ENCODE results near the gene ADGRB3. TPM values are rescaled to one million over a fixed set of nuclear protein-coding genes. Genes with fewer than 3 reads are reported as not detected.

Gene ADGRB3
- total and polyA plus RNA-seq, 4 donors: 26.9 to 99.7 (median 60.2) TPM

DNA sequence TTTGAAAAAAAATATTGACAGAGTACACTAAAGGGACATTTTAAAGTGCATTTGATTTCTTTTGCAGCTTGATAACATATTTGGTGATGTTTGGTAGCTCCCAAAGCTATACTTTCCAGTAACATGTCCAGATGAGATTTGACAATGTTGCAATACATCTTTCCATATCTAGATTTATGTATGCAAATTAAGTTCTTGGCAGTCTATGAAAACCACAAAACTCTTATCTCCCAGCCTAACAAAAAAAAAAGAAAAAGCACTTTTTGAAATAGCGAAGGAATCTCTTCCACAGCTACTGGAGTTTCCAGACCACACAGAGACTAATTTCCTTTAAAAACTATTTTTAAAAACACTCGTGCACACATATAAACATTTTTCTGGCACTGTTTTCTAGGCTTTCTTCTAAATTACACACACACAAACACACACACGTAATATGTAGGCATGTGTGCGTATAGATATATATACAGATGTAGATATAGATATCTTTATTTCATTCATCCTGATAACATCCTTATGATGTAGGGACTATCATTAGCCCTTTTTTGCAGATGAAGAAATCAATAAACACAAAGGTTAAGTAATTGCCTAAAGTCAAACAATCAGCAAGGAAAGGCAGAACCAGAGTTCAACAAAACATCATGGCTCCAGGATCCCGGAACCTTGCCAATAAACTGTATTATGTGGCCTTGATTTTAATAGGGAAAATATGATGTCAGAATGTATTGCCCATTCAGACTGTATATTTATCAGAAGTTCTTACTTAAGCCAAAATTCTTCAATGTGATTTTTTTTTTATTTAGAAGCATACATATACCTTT is 93.3 kb downstream of the ADGRB3 start:
- peak in 2 of 6 donors; percentile 43 to 48 for DNase-seq (ENCODE audit: low read depth in 4 of 6, low spot score in 6 of 6)
- Histone ChIP-seq H3K27ac (ENCODE audit: low read depth, low read length) (no peak overlapping the region), H3K36me3 (ENCODE audit: control insufficient read depth, insufficient read depth, low read length) (no peaks in the 10 kb centered on the region), H3K4me3 (ENCODE audit: low read depth, low read length) (no peak overlapping the region), H3K9me3 (ENCODE audit: control insufficient read depth, insufficient read depth, low read length) (no peaks in the 10 kb centered on the region), H3K4me1 (ENCODE audit: control insufficient read depth, insufficient read depth, low read length) (no peaks in the 10 kb centered on the region), H3K27me3 (ENCODE audit: control insufficient read depth, insufficient read depth, low read length) (no peaks in the 10 kb centered on the region)
- WGBS (ENCODE audit: insufficient coverage): no CpG with 5 or more reads among the region's 5 CpGs

DNA sequence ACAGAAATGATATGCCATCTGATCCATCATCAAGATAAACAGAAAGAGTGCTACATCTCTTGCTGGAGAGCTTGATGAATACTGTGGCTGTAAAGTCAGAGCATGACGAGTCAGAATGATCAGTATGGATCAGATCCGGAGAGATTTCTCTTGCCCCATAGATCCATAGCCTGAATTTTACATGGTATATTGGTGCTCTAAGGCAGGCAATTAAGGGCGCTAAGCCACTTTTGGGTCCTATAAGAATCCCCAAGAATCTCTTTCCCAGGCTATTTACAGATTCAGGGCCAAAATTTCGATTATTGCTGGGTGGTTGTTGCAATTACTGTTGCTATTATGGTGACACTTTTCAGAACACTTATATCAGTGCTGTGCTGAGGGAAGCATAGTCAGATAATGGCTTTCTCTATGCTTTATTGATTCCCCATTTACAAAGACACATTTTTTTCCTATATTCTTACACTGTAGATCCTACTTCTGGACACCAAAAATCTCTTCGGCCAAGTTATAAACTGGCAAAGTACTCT is 94.4 kb downstream of the ADGRB3 start:
- Histone ChIP-seq H3K4me3 (ENCODE audit: low read depth, low read length) (no peak overlapping the region), H3K27ac (ENCODE audit: low read depth, low read length) (no peak overlapping the region), H3K9me3 (ENCODE audit: control insufficient read depth, insufficient read depth, low read length) (no peaks in the 10 kb centered on the region), H3K27me3 (ENCODE audit: control insufficient read depth, insufficient read depth, low read length) (no peaks in the 10 kb centered on the region), H3K4me1 (ENCODE audit: control insufficient read depth, insufficient read depth, low read length) (no peaks in the 10 kb centered on the region), H3K36me3 (ENCODE audit: control insufficient read depth, insufficient read depth, low read length) (no peaks in the 10 kb centered on the region)
- DNase-seq (ENCODE audit: low read depth in 4 of 6, low spot score in 6 of 6): no peak
- WGBS (ENCODE audit: insufficient coverage): no CpG with 5 or more reads among the region's 5 CpGs

DNA sequence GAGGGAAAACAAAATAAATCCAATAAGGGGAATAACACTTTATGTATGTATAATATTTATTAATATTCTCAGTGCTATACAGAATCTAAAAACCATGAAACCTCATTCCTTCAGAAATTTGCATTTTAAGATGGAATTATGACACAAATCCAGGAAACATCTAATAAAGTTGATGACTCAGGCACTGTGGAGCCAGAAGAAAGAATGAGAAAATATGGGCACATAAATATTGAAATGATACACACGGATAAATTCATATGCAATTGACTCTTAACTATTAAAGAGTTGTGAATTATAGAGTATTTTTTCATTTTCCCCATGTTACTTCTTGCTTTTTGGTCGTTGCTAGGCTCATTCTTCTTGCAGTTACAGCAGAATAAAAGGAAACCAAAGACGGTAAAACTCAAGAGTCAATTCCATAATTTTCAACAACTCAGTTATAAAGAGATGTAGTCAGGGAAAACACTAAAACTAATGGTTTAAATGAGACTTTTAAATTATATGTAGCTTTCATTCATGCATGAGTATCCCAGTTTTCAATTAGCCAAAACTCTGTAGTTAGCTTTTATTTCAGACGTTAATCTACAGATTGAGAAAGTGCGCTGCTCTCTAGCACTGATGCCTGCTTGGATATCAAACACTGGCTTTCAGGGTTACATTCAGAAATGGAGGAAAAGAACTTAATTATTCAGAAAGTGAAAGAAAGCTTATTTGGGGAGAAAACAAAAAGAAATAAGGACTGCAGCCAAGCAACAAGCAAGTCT is 95.4 kb downstream of the ADGRB3 start:
- WGBS (ENCODE audit: insufficient coverage): 10% methylated on average over 2 of the region's 5 CpGs
- Histone ChIP-seq H3K4me3 (ENCODE audit: low read depth, low read length) (peak overlapping the region; percentile 4), H3K36me3 (ENCODE audit: control insufficient read depth, insufficient read depth, low read length) (no peaks in the 10 kb centered on the region), H3K27me3 (ENCODE audit: control insufficient read depth, insufficient read depth, low read length) (no peaks in the 10 kb centered on the region), H3K9me3 (ENCODE audit: control insufficient read depth, insufficient read depth, low read length) (no peaks in the 10 kb centered on the region), H3K27ac (ENCODE audit: low read depth, low read length) (peak overlapping the region; percentile 19), H3K4me1 (ENCODE audit: control insufficient read depth, insufficient read depth, low read length) (no peaks in the 10 kb centered on the region)
- DNase-seq (ENCODE audit: low read depth in 4 of 6, low spot score in 6 of 6): peak in 1 of 6 donors; percentile 66

DNA sequence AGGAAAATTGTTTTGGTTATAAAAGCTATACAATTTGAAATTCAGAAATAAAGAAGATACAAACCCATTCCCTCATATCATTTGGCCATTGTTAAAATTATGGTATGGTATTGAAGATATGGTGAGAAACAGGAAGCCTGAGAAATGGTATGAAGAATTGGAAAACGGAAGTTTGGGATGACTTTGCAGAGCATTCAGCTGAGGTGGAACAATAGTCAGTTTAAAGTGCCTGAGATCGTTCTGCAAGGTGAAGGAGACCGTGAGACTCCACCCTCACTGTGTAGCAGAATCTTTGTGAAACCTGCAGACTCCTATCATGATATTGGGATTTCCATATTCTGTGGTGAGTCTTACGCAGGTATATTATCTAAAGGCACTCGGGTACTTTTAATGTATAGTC is 97.3 kb downstream of the ADGRB3 start:
- DNase-seq (ENCODE audit: low read depth in 4 of 6, low spot score in 6 of 6): no peak
- Histone ChIP-seq H3K9me3 (ENCODE audit: control insufficient read depth, insufficient read depth, low read length) (no peaks in the 10 kb centered on the region), H3K36me3 (ENCODE audit: control insufficient read depth, insufficient read depth, low read length) (no peaks in the 10 kb centered on the region), H3K27me3 (ENCODE audit: control insufficient read depth, insufficient read depth, low read length) (no peaks in the 10 kb centered on the region), H3K4me3 (ENCODE audit: low read depth, low read length) (no peak overlapping the region), H3K4me1 (ENCODE audit: control insufficient read depth, insufficient read depth, low read length) (no peaks in the 10 kb centered on the region), H3K27ac (ENCODE audit: low read depth, low read length) (no peak overlapping the region)
- WGBS (ENCODE audit: insufficient coverage): 100% methylated on average over 1 of the region's 5 CpGs

DNA sequence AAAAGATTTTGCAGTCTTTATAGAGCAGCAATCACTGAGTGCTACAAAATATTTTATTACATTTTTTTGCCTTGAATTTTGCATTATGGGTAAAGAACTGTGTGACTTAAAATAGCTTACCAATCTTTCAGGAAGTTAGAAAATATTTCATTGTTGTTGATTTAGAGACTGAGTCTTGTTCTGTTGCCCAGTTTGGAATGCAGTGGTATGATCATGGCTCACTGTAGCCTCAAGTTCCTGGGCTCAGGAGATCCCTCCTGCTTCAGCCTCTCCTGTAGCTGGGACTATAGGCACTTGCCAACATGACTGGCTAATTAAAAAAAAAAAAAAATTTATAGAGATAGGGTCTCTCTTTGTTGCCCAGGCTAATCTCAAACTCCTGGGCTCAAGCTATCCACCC is 100.8 kb downstream of the ADGRB3 start:
- Histone ChIP-seq H3K36me3 (ENCODE audit: control insufficient read depth, insufficient read depth, low read length) (no peaks in the 10 kb centered on the region), H3K27me3 (ENCODE audit: control insufficient read depth, insufficient read depth, low read length) (no peaks in the 10 kb centered on the region), H3K27ac (ENCODE audit: low read depth, low read length) (no peak overlapping the region)

DNA sequence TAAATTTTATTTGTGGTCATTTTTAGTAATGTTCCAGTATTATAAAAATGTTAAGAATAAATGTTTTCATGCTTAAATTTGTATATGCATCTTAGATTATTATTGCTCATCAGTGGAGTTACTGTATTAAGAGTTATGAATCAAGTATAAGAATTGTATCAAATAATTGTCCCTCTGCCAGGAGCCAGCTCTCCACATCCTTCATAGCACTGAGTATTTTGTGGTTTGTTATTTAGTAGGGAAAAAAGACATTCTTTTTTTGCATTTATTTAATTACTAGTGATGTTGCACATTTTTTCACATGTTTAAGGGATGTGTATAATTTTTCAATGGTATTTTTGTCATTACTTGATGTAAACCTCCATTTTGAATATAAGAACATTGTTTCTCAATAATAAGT is 102.0 kb downstream of the ADGRB3 start:
- Histone ChIP-seq H3K4me1 (ENCODE audit: control insufficient read depth, insufficient read depth, low read length) (no peaks in the 10 kb centered on the region), H3K36me3 (ENCODE audit: control insufficient read depth, insufficient read depth, low read length) (no peaks in the 10 kb centered on the region), H3K27me3 (ENCODE audit: control insufficient read depth, insufficient read depth, low read length) (no peaks in the 10 kb centered on the region), H3K4me3 (ENCODE audit: low read depth, low read length) (no peak overlapping the region), H3K27ac (ENCODE audit: low read depth, low read length) (no peak overlapping the region), H3K9me3 (ENCODE audit: control insufficient read depth, insufficient read depth, low read length) (no peaks in the 10 kb centered on the region)
- DNase-seq (ENCODE audit: low read depth in 4 of 6, low spot score in 6 of 6): no peak

More for the DNA sequence above, 100.8 kb downstream of the ADGRB3 start:
- no peaks in the 10 kb centered on the region for H3K4me1 ChIP-seq (ENCODE audit: control insufficient read depth, insufficient read depth, low read length)
- H3K9me3 ChIP-seq (ENCODE audit: control insufficient read depth, insufficient read depth, low read length): no peaks in the 10 kb centered on the region
- DNase-seq (ENCODE audit: low read depth in 4 of 6, low spot score in 6 of 6): no peak
- no peak overlapping the region for H3K4me3 ChIP-seq (ENCODE audit: low read depth, low read length)

DNA sequence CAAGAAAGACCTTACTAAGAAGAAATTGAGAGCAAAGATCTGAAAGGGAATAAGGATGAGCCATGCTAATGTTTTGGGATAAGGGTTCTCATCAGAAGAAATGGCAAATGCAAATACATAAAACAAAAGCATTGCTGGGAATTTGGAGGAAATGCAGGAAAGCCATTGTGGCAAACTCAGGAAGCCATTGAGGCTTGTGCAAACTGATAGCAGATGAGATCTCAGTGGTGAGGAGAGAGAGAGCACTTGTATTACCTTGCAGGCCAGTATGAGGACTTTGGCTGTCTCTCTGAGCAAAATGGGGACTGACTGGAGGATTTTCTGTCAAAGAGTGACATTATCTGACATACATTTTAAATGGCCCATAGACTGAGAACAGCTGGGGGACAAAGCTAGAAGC is 103.0 kb downstream of the ADGRB3 start:
- Histone ChIP-seq H3K27me3 (ENCODE audit: control insufficient read depth, insufficient read depth, low read length) (no peaks in the 10 kb centered on the region), H3K4me3 (ENCODE audit: low read depth, low read length) (no peak overlapping the region), H3K27ac (ENCODE audit: low read depth, low read length) (no peak overlapping the region), H3K4me1 (ENCODE audit: control insufficient read depth, insufficient read depth, low read length) (no peaks in the 10 kb centered on the region), H3K36me3 (ENCODE audit: control insufficient read depth, insufficient read depth, low read length) (no peaks in the 10 kb centered on the region), H3K9me3 (ENCODE audit: control insufficient read depth, insufficient read depth, low read length) (no peaks in the 10 kb centered on the region)
- no peak for DNase-seq (ENCODE audit: low read depth in 4 of 6, low spot score in 6 of 6)

DNA sequence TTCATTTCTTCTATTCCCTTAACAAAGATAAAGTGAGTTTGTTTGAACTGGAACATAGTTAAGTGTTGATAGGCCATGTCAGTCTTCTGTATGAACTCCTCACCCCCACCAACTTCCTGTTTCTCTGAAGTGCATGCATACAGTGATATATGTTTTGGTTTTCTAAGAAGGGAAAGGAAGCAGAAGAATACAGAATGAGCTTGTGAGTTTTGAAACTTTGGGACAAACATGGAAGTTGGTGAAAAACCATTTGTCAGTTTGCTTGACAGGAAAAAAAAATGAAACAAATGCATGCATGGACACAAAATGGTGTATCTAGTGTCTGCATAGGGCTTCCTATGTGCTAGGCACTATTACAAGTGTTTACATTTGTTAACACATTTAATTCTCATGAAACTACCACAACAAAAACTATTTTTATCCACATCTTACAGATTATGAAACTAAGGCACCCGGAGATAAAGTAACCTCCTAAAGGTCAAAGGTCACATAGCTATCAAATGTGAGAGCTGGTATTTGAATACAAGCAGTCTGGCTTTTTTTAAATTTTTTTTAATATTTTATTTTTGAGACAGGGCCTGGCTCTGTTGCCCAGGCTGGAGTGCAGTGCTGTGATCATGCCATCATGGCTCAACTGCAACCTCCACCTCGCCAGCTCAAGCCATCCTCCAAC is 105.9 kb downstream of the ADGRB3 start:
- WGBS (ENCODE audit: insufficient coverage): 100% methylated on average over 1 of the region's 2 CpGs
- no peaks in the 10 kb centered on the region for H3K27me3 ChIP-seq (ENCODE audit: control insufficient read depth, insufficient read depth, low read length)
- no peaks in the 10 kb centered on the region for H3K36me3 ChIP-seq (ENCODE audit: control insufficient read depth, insufficient read depth, low read length)
- H3K9me3 ChIP-seq (ENCODE audit: control insufficient read depth, insufficient read depth, low read length): no peaks in the 10 kb centered on the region
- H3K4me1 ChIP-seq (ENCODE audit: control insufficient read depth, insufficient read depth, low read length): no peaks in the 10 kb centered on the region
- no peak overlapping the region for H3K27ac ChIP-seq (ENCODE audit: low read depth, low read length)
- DNase-seq (ENCODE audit: low read depth in 4 of 6, low spot score in 6 of 6): no peak
- no peak overlapping the region for H3K4me3 ChIP-seq (ENCODE audit: low read depth, low read length)

DNA sequence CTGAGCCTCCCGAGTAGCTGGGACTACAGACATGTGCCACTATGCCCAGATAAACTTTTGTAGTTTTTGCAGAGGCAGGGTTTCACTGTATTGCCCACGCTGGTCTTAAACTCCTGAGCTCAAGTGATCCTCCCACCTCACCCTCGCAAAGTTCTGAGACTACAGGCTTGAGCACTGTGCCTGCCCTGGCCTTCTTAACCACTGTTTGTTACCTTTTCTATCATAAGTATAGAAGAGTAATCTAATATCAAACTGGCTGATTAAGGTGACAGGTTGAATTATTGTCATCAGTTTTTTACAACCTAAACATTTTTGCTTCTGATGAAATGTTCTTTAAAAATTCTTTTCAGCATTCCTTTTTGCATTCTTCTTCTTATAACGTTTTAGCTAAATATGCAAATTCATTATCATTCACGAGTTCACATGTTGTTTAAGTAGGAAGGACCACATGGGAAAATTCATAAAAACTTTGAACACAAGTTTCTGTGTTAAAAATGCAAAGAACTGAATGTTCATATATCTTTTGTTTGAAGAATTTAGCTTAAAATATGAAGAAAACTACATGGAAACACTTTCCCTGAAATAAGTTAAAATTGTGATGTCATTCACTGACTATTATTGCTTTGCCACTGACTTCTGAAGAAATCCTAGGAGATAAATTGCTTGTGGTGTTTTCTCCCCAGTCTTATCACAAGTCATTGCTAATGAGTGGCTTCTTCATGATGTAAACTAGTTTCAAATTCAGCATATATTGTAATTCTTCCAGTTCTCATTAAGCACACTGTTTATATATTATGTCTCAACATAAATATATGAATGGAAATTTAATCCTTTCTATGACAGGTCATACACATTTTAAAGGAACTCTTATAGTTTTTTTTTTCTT is 106.7 kb downstream of the ADGRB3 start:
- H3K4me3 ChIP-seq (ENCODE audit: low read depth, low read length): no peak overlapping the region
- DNase-seq (ENCODE audit: low read depth in 4 of 6, low spot score in 6 of 6): no peak
- H3K4me1 ChIP-seq (ENCODE audit: control insufficient read depth, insufficient read depth, low read length): no peaks in the 10 kb centered on the region
- H3K36me3 ChIP-seq (ENCODE audit: control insufficient read depth, insufficient read depth, low read length): no peaks in the 10 kb centered on the region
- WGBS (ENCODE audit: insufficient coverage): 87% methylated on average over 2 of the region's 5 CpGs
- H3K27ac ChIP-seq (ENCODE audit: low read depth, low read length): no peak overlapping the region
- no peaks in the 10 kb centered on the region for H3K27me3 ChIP-seq (ENCODE audit: control insufficient read depth, insufficient read depth, low read length)
- H3K9me3 ChIP-seq (ENCODE audit: control insufficient read depth, insufficient read depth, low read length): no peaks in the 10 kb centered on the region
